Esophagus (tissue), 2 donors: ENCODE results near the gene SLC25A52. TPM values are rescaled to one million over a fixed set of nuclear protein-coding genes. Genes with fewer than 3 reads are reported as not detected.
"Not testable (repeated sequence)": the region's sequence is repeated elsewhere in the genome, so short reads cannot be mapped to it uniquely, and the experiment has no call there.

Source experiments
- H3K27ac ChIP-seq, 2 donors: one replicate each; pipeline ENCODE4 v1.5.1; 2013; ENCODE audit warnings: low read depth in 2 of 2, mild to moderate bottlenecking in 2 of 2, inconsistent platforms in 1 of 2, low read length in 1 of 2, moderate library complexity in 1 of 2
- H3K27me3 ChIP-seq, 2 donors: one replicate each; pipeline ENCODE4 v1.6.1; 2013; ENCODE audit warnings: low read length in 2 of 2, control low read depth in 1 of 2, mild to moderate bottlenecking in 1 of 2; ENCODE audit not compliant: insufficient read depth in 2 of 2, control insufficient read depth in 1 of 2
- H3K36me3 ChIP-seq, 2 donors: one replicate each; pipeline ENCODE4 v1.6.1; 2013; ENCODE audit warnings: low read length in 1 of 2; ENCODE audit not compliant: control insufficient read depth in 2 of 2, insufficient read depth in 2 of 2
- H3K4me1 ChIP-seq, 2 donors: one replicate each; pipeline ENCODE4 v1.6.1; 2013; ENCODE audit warnings: low read length in 1 of 2; ENCODE audit not compliant: control insufficient read depth in 2 of 2, insufficient read depth in 2 of 2
- H3K4me3 ChIP-seq, 2 donors: one replicate each; pipeline ENCODE4 v1.5.1; 2013; ENCODE audit warnings: low read length in 2 of 2, mild to moderate bottlenecking in 2 of 2, low read depth in 1 of 2, moderate library complexity in 1 of 2
- H3K9me3 ChIP-seq, 2 donors: one replicate each; pipeline ENCODE4 v1.6.1; 2013; ENCODE audit warnings: mild to moderate bottlenecking in 2 of 2, low read depth in 1 of 2, low read length in 1 of 2, moderate library complexity in 1 of 2; ENCODE audit not compliant: control insufficient read depth in 2 of 2, insufficient read depth in 1 of 2
- WGBS, 2 donors: extraction: QIAGEN DNeasy Blood & Tissue Kit; methylation state at CpG; one replicate each; pipeline ENCODE4 v1.1.7; 2013; 5-methylcytosine and 5-hydroxymethylcytosine counted together
- polyA plus RNA-seq, 2 donors: library from polyadenylated mRNA; stranded (reverse); fragments of 200-250 nt; gene quantifications; one replicate each; pipeline ENCODE4 v1.2.3, GENCODE V29; 2013
- donor health status: healthy with polysubstance abuse.
- donor health status: Bipolar disorder and iron deficiency.

SLC25A52 gene
- polyA plus RNA-seq, 2 donors = 0.02 TPM; not detected in 1

DNA sequence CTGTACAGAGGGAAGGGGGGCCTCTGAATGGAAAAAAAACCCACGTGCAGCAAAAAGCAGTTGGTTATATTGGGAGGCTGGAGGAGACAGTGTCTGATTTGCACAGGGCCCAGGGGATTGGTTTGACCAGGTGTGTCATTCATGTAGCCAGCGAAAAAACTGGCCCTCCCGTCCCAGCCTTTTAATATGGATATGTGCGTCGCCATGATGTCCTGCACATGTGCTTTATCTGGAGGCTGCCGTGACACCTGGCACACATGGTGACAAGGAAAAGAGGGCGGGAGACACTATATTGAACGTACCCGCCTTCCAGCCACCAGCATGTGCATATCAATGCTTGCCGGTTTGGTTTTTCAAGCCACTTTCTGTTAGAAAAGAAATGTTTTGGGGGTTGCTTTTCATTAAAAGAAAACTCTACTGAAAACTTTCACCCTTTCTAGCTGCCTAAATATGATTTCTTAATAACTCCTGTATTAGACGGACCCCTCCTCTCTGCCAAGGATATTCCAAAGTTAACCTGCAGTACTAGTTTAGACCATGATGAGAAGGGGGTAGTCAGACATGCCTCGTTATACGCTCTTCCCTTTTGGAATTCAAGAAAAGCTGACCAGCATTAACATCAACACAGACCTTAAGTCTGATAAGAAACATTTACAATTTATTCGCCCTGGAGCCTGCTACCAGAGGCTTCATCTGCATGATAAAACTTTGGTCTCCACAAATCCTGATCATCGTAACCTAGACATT is 16.2 kb downstream of the SLC25A52 start:
- no peaks in the 10 kb centered on the region for H3K9me3 ChIP-seq
- no peak overlapping the region for H3K4me3 ChIP-seq
- 82 to 89% methylated on average over 15 of the region's 15 CpGs for WGBS, 2 donors

DNA sequence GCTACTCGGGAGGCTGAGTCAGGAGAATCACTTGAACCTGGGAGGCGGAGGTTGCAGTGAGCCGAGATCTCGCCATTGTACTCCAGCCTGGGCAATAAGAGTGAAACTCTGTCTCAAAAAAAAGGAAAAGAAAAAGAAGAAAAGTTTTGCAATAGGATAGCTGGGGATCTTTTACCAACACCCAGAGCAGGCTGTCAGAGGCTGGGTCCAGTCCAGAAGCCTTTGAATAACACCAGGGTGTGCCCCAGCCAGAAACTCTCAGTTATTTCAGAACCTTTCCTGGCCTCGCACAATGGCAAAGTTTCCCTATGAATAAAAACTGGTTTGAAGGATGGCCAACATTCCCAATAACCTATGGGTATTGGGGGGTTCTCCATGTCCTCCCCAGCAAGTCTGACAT is 17.1 kb downstream of the SLC25A52 start:
- not testable (repeated sequence) for H3K4me3 ChIP-seq, H3K27me3 ChIP-seq, H3K9me3 ChIP-seq, H3K27ac ChIP-seq, H3K36me3 ChIP-seq, H3K4me1 ChIP-seq
- WGBS, 2 donors = 66 to 78% methylated on average over 4 to 5 of the region's 5 CpGs

More for the DNA sequence above, 16.2 kb downstream of the SLC25A52 start:
- Histone ChIP-seq H3K4me1 (no peaks in the 10 kb centered on the region), H3K27me3 (no peaks in the 10 kb centered on the region), H3K27ac (no peak overlapping the region), H3K36me3 (no peaks in the 10 kb centered on the region)

DNA sequence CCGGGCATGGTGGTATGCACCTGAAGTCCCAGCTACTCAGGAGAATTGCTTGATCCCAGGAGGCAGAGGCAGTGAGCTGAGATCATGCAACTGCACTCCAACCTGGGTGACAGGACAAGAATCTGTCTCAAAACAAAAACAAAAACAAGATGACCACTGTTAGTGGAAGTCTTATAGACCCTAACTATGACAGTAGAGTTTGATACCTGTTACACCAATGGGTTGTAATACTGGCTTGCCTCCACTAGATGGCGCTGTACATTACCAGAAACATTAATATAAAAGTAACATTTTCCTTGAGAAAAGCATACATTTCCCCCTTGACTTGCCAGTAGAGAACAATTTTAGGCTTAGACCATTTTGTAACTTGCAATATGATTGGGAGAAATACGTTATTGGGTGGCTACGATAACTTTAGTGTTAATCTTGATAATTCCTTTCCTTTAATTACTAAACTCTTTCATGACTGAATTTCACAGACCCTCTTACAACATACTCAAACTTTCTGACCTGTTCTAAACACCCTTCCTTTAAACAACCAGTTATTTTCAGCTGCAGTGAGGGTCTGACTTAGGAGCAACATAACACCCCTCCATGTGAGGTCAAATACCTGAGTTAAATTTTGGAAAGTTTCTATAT is 19.5 kb downstream of the SLC25A52 start:
- H3K27ac ChIP-seq = no peak overlapping the region
- H3K9me3 ChIP-seq = no peaks in the 10 kb centered on the region
- 61 to 64% methylated on average over 4 of the region's 4 CpGs for WGBS, 2 donors

DNA sequence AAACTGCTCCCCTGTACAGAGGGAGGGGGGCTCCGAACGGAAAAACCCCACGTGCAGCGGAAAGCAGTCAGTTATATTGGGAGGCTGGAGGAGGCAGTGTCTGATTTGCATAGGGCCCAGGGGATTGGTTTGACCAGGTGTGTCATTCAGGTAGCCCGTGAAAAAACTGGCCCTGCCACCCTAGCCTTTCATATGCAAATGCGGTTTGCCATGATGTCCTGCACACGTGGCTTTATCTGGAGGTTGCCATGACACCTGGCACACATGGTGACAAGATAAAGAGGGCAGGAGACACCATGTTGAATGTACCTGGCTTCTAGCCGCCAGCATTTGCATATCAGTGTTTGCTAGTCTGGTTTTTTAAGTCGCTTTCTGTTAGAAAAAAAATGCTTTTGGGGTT is 20.5 kb downstream of the SLC25A52 start:
- WGBS, 2 donors = 80 to 84% methylated on average over 9 of the region's 9 CpGs
- H3K27ac ChIP-seq = no peak overlapping the region
- no peaks in the 10 kb centered on the region for H3K4me1 ChIP-seq
- no peak overlapping the region for H3K4me3 ChIP-seq
- no peaks in the 10 kb centered on the region for H3K27me3 ChIP-seq
- H3K36me3 ChIP-seq = no peaks in the 10 kb centered on the region
- no peaks in the 10 kb centered on the region for H3K9me3 ChIP-seq

More for the DNA sequence above, 19.5 kb downstream of the SLC25A52 start:
- H3K27me3 ChIP-seq = no peaks in the 10 kb centered on the region
- H3K4me1 ChIP-seq = no peaks in the 10 kb centered on the region
- no peak overlapping the region for H3K4me3 ChIP-seq
- H3K36me3 ChIP-seq = no peaks in the 10 kb centered on the region

DNA sequence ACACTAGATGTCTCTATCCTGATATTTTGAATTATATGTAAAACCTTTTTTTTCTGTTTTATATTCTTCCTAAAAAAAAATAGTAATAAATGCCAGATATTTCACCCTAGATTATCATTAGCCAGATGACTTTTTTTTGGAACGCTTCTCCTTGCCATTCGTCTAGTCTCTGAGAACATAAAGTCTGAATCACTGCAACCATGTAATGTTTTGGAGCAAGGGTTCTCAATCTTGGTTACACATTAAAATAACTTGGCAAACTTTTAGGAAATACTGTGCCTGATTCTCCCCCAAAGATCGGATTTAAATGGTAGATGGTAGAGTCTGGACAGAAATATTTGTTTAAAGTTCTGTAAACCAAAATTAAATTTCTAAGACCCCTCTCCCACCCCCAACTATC is 21.0 kb downstream of the SLC25A52 start:
- 85 to 89% methylated on average over 3 of the region's 3 CpGs for WGBS, 2 donors
- Histone ChIP-seq H3K27me3 (no peaks in the 10 kb centered on the region), H3K4me1 (no peaks in the 10 kb centered on the region), H3K36me3 (no peaks in the 10 kb centered on the region), H3K9me3 (no peaks in the 10 kb centered on the region), H3K27ac (no peak overlapping the region), H3K4me3 (no peak overlapping the region)

DNA sequence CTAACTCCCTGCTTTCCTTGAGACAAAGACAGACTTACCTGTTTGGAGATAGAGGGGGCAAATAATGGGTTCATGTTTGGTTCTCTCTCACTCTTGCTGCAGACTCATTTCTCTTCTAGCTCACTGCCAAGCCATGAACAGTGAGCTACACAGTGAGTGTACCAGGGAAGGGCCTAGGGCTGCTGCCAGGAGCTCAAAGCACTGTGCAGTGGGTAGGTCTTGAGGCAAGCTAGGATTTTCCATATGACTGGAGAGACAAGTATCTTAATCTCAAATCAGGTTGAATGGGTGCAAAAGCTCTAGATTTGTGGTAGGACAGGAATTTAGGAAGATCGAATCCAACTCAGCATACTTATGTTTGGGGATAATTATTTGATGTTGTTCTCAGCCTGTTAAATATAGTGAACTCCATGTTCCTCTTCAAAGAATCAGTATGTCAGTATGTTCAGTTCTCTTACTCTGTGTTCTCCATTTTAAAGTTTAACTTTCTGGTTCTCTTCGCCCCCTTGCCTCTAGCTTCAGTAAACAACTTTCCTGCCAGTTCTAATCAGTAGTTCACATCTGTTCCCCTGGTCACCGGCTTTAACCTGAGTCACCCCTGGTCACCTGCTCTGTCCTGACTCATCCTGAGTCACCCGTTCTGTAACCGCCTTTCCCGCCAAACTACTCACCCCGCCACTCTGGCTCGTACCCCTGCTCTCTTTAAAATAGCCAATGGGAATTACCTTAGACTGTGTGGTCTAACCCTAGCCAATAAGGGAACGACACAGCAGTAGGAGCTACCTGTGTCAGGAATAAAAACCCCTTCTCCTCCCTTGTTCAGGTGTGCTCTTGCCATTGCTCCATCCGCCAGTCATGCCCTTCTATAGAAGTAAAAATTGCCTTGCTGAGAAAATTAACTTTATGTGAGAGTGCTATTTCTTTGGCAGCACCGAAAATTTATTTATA is 21.9 kb downstream of the SLC25A52 start:
- Histone ChIP-seq H3K4me3 (no peak overlapping the region), H3K27ac (no peak overlapping the region), H3K36me3 (no peaks in the 10 kb centered on the region), H3K27me3 (no peaks in the 10 kb centered on the region), H3K4me1 (no peaks in the 10 kb centered on the region), H3K9me3 (no peaks in the 10 kb centered on the region)
- 85 to 88% methylated on average over 11 of the region's 11 CpGs for WGBS, 2 donors

DNA sequence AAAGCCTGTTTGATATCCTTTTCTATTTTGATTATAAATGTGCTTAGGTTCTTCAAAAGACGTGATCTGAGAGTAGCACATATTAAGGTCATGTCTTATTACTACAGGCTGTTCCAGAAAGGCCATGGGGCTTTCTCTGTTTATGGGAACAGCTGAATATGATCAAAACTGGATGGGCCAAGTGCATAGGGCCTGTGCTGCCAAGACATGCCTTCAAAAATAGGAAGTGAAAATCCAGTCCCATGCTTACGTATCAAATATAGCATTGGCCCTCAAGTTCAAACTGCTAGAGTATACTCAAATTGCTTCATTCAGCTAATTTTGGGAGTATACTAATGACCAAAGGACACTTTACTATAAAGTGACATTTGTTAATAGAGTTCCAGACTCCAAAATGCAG is 24.1 kb downstream of the SLC25A52 start:
- 63 to 65% methylated on average over 2 of the region's 2 CpGs for WGBS, 2 donors
- no peaks in the 10 kb centered on the region for H3K9me3 ChIP-seq
- no peaks in the 10 kb centered on the region for H3K4me1 ChIP-seq
- H3K27me3 ChIP-seq = no peaks in the 10 kb centered on the region
- no peaks in the 10 kb centered on the region for H3K36me3 ChIP-seq
- no peak overlapping the region for H3K4me3 ChIP-seq
- H3K27ac ChIP-seq = no peak overlapping the region

DNA sequence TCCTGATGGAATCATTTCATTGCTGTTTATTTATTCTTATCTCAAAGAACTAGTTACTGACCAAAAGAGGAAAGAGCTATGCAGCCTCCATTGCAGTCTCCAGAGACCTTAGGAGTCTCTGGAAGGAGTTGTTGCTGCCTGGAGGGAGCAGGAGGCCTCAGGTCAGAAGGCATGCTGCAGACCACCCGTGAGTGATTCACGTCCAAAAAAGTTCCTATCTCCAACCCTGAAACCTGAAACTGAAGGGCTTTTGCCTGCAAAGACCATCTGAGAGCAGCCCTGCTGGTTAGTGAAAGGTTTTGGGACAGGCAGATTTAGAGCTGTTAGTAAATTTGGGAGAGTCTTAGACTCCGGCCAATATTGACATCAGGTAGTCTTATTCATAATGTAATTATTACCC is 29.1 kb downstream of the SLC25A52 start:
- H3K36me3 ChIP-seq = no peaks in the 10 kb centered on the region
- H3K27ac ChIP-seq = no peak overlapping the region
- H3K4me3 ChIP-seq = no peak overlapping the region
- H3K27me3 ChIP-seq = no peaks in the 10 kb centered on the region
- no peaks in the 10 kb centered on the region for H3K4me1 ChIP-seq
- H3K9me3 ChIP-seq = no peaks in the 10 kb centered on the region
- 53 to 64% methylated on average over 3 of the region's 3 CpGs for WGBS, 2 donors

DNA sequence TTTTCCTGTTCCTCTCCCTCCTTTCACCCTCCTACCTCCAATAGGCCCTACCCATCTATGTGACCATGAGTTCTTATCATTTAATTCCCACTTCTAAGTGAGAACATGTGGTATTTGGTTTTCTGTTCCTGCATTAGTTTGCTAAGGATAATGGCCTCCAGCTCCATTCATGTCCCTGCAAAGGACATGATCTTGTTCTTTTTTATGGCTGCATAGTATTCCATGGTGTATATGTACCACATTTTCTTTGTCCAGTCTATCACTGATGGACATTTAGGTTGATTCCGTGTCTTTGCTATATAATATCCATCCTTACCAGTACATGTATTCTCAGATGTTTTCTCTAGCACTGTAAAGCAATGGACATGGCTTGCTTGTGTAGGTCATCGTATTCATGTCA is 31.5 kb downstream of the SLC25A52 start:
- H3K4me3 ChIP-seq, H3K27me3 ChIP-seq, H3K4me1 ChIP-seq, H3K9me3 ChIP-seq, H3K27ac ChIP-seq, H3K36me3 ChIP-seq: not testable (repeated sequence)
- 88 to 95% methylated on average over 2 of the region's 2 CpGs for WGBS, 2 donors
